GOT3 (cell line): ENCODE measurements around the gene UBXN6.

Experiments
- DNase-seq: peaks from one replicate; lab custom pipeline; 2025; ENCODE audit warnings: mixed read lengths; lab: John Stamatoyannopoulos, UW

Gene UBXN6

DNA sequence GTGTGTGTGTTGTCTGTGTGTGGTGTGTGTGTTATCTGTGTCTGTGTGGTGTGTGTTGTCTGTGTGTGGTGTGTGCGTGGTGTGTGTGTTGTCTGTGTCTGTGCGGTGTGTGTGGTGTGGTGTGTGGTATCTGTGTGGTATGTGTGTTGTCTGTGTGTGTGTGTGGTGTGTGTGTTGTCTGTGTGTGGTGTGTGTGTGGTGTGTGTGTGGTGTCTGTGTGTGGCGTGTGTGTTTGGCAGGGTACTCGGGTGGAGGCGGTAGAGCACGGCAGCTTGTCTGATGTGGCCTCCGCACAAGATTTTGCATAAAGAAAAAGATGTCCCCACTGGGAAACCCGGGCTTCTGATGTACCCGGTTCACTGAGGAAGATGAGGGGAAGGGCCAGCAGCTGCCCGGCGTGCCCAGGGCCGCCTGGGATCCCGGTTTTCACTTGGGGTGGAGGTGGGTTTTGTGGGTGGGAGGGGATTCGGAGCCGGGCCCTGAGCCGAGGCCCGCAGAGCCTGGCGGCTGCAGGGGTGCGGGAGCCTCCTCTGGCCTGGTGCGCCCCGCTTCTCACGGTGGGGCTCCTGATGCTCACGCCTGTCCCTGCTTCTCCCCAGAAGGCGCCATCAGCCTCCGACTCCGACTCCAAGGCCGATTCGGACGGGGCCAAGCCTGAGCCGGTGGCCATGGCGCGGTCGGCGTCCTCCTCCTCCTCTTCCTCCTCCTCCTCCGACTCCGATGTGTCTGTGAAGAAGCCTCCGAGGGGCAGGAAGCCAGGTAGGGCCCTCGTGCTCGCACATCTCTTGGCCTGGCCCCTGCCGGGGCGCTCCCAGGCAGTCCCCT lies 35.7 kb upstream of the UBXN6 start:
- no peak for DNase-seq

DNA sequence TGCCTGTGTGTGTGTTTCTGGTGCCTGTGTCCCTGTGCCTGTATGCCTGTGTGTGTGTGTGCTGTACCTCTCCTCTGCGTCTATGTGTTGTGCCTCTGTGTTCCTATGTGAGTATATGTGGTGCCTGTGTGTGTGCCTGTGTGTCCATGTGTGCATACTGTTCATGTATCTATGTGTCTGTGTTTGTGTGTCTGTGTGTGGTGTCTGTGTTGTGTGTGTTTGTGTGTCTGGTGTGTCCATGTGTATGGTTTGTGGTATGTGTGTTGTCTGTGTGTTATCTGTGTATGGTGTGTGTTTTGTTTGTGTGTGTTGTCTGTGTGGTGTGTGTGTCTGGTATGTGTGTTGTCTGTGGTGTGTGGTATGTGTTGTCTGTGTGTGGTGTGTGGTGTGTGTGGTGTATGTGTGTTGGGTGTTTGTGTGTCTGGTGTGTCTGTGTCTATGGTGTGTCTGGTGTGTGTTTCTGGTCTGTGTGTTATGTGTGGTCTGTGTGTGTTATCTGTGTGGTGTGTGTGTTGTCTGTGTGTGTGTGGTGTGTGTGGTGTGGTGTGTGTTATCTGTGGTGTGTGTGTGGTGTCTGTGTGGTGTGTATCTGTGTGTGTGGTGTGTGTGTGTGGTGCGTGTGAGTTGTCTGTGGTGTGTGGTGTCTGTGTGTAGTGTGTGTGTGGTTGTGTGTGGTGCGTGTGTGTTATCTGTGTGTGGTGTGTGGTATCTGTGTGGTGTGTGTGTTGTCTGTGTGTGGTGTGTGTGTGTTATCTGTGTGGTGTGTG lies 34.9 kb upstream of the UBXN6 start:
- no peak for DNase-seq

DNA sequence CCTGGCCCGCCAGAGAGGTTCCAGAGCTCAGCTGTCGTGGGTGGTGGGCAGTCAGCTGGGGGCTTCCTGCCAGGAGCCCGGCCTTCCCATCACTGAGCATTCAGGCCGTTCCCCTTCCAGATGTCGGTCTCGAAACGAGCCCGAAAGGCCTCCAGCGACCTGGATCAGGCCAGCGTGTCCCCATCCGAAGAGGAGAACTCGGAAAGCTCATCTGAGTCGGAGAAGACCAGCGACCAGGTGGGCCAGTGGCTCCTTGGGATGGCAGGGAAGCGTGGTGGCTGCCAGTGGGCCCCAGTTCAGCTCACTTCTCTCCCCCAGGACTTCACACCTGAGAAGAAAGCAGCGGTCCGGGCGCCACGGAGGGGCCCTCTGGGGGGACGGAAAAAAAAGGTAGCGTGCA lies 33.9 kb upstream of the UBXN6 start:
- no peak for DNase-seq

DNA sequence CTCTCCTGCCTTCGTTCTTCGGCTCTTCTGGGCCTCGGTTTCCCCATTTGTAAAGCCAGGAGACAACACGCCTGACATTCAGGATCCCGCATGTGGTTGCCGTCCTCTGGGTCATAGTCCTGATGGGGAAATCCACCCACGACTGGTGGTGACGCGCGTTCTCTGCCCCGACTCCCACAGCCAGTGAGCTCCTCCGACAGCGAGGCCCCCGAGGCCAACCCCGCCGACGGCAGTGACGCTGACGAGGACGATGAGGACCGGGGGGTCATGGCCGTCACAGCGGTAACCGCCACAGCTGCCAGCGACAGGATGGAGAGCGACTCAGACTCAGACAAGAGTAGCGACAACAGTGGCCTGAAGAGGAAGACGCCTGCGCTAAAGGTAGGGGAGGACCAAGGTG lies 30.9 kb upstream of the UBXN6 start:
- DNase-seq, result no peak

DNA sequence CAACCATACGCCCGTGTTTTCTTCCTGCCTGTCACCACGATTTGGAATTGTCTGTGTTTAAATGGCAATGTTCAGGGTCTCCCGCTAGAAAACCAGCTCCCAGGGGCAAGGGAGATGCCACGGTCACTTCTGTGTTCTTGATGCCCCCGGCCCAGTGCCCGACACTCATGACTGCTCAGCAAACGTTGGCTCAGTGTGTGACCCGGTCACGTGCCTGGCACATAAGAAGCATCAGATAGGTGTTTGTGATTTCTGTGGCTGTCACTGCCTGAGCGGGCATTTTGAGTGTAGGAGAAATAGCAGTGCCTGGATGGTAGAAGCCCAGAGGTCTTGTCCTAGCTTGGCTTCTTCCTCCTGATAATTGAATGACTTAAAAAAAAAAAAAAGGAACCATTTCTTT lies 30.0 kb upstream of the UBXN6 start:
- DNase-seq, result no peak

DNA sequence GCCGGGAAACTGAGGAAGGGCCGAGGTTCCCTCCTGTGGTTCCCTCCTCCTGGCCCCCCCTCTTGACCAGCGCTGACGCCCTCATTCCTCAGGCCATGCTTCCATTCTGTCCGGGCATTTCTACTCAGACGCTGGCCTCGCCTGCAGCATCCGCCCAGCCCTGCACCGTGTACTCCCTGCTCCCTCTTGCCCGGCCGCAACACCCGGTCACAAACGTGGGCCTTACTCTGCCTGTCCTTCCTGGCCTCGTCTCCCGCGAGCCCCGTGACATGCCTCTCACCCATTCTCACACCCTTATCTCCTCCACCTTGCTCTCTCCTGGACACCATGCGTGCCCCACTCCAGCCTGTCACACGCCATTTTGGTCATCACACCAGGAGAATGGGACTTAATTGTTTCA lies 25.8 kb upstream of the UBXN6 start:
- DNase-seq, result no peak

DNA sequence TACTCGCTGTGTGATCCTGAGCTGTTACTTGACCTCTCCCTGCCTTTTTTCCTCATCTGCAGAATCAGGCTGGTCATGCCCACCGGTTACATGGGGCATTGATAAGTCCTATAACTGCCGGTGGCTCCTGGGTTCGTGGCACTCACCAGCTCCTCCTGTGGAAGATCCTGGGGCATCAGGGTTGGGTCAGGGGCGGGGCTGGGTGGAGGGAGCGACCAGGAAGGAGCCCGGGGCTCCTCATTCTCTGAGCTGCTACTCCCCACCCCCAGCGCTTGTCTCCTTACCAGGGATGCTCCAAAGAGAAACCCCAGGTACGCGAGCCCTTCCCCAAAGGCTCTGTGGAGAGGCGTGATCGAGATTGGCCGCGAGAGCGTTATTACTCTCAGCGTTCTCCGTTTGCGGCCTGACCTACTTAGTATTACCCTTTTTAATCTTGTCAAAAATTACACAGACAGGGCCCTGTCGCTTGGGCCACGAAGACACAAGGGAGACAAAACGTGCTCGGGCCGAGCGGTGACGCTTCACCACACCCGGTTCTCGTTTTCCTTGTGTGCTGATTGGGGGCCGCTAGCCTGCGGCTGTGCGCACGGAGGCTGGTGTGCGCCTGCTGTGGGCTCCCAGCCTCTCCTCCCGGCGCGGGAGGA lies 25.2 kb upstream of the UBXN6 start:
- no peak for DNase-seq

DNA sequence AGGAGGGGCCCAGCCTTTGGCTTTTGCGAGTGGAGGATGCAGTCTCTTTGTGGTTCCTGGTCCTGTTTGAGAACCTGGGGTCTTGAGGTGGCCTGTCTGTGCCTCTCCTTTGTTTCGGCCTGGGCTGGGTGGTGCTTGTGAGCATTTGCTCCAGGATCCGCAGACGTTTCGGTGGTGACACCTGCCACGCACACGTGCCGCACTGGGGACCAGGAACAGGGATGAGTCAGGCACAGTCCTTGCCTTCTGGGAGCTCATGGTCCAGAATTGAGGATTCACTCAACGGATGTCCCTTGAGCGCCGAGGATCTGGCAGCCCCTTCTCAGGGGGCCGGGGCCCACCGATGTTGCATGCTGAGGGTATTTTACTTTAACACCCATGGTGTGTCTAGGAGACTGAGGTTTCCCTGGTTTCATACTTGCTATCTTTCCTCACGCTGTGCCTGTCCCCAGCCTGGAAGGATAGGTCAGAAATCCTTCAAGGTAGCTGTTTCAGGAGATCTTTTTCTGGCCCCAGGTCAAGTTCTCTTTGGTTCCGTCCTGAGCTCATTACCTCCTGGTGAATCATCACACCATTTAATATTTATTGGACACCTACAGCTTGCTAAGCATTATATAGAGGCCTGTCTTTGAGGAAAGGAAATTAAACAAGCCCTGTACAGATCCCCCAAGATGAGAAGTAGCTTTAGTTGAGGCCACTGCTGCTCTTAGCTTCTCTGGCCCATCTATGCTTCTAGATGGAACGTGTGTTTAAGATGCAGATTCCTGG lies 19.6 kb upstream of the UBXN6 start:
- DNase-seq, result no peak

DNA sequence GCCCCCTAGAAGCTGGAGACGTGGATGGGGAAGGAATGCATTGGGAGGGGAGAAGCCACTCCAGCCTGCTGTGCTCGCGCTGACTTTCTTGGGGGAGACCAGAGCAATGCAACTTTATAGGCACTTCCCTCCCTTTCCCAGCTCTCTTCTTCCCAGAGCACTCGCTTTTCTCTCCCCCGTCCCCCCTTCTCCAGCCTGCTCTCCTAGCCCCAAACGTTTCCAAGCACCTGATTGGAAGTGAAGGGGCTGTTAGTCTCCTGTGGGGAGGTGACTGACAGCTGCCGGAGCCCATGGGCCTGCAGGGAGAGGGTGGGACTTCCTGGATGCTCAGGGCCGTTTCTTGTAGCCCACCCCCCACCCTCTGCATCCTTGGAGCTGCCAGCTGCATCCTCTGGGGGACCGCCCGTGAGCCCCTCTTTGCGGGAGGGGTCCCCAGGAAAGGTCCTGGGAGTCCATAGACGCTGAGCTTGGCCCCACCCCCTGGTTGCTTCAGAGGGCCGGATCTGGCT lies 17.0 kb upstream of the UBXN6 start:
- DNase-seq, result no peak

DNA sequence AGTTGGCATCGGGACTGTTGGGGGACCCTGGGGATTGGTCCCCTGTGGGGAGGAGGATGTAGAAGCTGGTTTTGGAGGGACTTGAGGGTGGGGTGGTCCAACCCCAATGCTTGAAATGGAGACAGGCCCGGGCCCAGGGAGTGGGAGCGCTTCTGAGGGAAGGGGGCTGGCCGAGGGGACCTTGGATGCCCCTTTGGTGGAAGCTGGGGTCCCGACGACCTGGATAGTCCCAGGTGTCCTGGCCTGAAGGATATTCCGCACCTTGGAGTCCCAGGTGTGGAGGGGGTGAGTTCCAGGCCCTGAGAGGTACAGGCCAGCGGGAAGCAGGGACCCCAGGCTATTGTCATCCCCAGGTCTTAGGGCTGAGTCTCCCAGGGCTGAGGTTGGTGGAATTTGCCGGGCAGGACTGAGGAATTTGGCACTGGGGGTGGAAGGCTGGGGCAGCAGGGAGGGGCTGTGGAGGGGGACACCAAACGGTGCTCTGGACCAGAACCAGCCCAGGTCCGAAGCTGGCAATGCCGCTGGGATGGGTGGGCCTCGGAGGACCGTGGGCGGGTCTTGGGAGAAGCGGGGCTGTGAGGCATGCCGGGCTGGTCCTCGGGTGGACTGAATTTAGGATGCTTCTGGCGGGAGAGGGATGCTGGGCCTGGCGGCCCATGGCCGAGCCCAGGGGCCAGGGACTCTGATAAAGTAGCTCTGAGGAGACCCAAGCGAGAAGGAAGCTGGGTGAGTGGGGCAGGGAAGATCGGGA lies 16.3 kb upstream of the UBXN6 start:
- DNase-seq, result no peak

DNA sequence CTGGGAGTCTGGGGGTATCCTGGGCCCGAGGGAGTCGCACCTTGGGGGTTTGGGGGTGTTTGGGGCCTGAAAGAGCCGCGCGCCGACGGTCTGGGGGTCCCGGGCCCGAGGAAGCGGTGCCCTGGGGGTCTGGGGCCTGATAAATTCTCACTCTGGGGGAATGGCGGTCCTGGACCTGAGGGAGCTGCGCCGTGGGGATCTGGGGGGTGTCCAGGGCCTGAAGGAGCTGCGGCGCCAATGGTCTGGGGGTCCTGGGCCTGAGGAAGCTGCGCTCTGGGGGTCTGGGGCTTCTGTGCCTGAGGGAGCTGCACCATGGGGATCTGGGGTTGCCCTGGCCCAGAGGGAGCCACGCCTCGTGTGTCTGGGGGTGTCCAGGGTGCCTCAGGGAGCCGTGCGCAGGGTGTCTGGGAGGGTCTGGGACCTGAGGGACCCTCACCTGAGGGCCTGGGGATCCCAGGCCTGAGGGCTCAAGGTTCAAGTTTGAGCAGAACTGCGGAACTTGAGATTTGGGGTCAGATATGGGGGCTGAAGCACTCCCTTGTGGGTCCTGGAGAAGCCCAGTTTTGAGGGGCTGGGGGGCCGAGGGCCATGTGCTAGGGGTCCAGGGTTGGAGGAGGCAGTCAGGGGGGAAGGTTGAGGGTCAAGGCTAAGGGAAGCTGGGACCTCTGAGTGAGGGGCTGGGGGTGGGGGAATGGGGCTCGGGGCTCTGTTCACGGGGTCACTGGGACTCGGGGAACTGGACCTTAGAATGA lies 15.6 kb upstream of the UBXN6 start:
- no peak for DNase-seq

DNA sequence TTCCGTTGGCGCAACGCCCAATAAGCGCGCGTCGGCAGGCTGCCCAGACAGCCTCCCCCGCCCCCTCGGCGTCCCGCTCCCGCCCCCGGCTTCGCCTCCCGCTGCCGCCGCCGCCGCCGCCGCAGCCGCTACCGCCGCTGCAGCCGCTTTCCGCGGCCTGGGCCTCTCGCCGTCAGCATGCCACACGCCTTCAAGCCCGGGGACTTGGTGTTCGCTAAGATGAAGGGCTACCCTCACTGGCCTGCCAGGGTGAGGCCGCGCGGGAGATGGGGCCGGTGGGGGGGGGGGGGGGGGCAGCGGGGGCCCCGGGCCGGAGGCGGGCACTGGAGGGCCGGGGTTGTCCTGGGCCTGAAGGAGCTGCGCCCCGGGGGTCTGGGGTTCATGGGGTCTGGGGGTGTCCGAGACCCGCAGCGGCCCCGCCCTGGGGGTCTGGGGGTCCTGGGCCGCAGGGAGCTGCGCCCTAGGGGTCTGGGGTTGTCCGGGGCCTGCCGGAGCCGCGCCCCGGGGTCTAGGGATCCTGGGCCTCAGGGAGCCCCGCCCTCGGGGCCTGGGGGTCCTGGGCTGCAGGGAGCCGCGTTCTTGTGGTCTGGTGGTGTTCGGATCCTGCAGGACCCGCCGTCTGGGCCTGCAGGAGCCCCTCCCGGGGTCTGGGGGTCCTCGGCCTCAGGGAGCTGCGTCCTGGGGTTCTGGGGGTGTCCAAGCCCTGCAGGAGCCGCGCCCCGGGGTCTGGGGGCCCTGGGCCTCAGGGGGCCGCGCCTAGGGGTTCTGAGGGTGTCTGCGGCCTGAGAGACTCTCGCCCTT lies 14.8 kb upstream of the UBXN6 start, which contains the start of gene HDGFL2:
HDGFL2 (plus strand) TSS at position 124 of the 801 bp plus-strand sequence; CDS start at position 178, 54 bp downstream.
- no peak for DNase-seq

DNA sequence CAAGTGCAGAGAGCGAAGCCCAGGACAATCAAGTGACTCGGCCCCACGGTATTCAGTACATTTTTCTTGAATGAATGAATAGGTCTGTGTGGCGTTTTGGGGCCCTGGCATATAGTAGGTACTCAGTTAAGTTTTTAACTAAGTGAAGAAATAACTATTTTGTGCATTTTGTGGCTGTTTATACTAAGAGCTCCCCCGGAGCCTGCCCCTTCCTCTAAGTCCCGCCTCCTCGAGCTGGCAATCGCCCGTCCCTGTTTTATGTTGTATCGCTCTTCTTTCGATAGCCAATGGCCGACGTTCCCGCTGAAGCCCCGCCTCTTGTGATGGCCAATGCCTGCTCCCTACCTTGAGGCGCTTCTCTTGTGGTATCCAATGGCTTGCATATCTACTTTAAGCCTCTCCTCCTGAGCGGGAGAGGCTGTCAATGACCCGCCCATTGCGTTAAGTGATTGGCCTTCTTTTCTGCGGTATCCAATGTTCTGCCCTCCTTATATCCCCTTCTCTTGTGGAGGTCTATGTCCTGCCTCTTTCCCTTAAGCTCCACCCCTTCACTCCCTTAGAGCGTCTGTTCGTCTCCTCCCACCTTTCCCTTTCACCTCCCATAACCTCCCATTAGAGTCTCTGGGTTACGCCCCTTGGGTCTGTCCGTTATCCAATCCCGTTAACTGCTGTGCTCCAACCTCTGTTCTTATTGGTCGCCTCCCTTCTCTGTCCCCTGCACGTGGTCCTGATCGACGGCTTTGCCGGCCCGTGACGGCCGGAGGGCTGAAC lies 14.0 kb upstream of the UBXN6 start:
- DNase-seq, result peak; percentile 98

DNA sequence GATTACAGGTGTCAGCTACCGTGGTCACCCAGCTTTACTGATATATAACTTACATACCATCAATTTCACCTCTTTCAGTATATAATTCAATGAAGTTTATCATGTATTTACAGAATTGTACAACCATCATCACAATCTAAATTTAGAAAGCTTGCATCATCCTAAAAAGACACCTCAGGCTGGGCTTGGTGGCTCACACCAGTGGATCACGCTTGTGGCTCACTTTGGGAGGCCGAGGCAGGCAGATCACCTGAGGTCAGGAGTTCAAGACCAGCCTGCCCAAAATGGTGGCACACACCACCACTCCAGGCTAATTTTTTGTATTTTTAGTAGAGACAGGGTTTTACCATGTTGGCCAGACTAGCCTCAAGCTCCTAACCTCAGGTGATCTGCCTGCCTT lies 10.2 kb upstream of the UBXN6 start:
- DNase-seq, result no peak

DNA sequence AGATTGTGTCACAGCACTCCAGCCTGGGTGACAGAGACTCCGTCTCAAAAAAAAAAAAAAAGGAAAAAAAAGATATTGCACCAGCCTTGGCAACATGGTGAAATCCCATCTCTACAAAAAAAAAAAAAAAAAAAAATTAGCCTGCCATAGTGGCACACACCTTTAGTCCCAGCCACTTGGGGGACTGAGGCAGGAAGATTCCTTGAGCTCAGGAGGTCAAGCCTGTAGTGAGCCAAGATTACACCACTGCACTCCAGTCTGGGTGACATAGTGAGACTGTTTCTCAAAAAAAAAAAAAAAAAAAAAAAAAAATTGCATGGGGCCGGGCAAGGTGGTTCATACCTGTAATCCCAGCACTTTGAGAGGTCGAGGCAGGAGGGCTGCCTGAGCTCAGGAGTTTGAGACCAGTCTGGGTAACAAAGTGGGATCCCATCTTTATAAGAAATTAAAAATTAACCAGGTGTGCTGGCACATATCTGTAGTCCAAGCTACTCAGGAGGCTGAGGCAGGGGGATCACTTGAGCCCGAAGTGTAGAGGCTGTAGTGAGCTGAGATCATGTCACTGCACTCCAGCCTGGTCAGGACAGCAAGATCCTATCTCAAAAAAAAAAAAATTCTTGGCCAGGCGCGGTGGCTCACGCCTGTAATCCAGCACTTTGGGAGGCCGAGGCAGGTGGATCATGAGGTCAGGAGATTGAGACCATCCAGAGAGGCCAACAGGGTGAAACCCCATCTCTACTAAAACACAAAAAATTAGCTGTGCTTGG lies 7.4 kb upstream of the UBXN6 start:
- DNase-seq, result no peak

DNA sequence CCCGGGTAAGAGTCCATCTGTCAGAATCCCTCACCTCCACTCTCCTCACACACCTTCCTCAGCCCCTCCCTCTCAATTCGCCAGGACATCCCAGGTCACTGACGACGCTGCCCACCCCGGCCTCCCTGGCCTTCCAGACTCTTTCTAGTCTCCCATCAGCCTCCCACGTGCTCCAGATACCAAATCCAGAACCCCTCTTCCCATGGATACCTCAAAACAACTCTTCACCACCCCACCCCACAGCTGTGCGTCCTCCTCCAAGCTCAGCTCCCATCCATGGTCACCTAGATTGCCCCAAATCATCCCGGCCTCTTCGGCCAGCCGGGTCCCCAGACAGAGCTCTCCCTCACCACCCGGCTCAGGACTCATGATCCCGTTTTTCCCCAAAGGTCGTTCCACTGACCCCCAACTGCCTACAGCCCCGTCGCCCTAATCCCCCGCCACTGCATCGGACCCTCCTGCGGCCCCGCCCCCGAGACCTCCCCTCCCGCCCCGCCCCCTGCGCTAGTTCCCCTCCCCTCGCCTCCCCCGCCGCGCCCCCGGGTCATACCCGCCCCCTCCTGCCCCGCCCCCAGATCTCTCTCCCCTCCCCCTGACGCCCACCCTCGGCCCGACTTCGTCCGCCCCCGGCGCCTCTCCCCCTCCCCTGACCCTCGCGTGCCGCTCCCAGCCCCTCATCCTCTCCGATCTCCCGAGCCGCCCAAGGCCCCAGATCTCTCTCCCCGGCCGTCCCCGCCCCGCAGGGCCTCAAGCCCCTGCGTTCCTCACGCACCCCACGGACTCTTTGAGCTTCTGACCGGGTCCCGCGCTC lies 546 bp downstream of the UBXN6 start:
- DNase-seq, result no peak

DNA sequence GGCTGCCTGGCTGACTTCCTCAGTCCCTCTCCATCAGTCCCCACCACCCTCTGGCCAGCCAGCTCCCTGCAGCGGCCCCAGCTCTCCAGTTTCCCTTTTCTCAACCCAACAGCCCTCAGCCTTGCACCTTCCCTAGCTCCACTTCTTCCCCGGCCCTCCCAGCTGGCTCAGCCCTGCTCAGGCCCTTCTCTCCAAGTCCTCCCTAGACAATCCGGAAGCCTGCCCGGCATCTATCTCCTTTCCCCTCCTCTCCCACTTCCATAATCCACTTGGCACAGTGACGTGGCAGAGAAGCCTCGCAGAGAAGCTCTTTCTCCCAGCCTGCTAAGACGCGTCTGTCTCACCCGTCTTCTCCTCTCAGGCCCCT lies 1.1 kb downstream of the UBXN6 start:
- DNase-seq, result no peak
